Ectodermal cell (in vitro differentiated cells): ENCODE data around the gene KCND2.

Experiments
- H3K27ac ChIP-seq: 2 replicates; pipeline ENCODE4 v1.7.0; 2013; ENCODE audit warnings: mild to moderate bottlenecking, low read depth, low read length; ENCODE audit not compliant: insufficient read depth, poor library complexity, severe bottlenecking
- H3K27me3 ChIP-seq: 2 replicates; pipeline ENCODE4 v1.7.0; 2013; ENCODE audit warnings: mild to moderate bottlenecking, low read length; ENCODE audit not compliant: insufficient read depth, control insufficient read depth, poor library complexity, severe bottlenecking
- H3K36me3 ChIP-seq: one replicate; pipeline ENCODE4 v1.7.0; 2013; ENCODE audit warnings: low read length; ENCODE audit not compliant: control insufficient read depth, insufficient read depth
- H3K4me1 ChIP-seq: one replicate; pipeline ENCODE4 v1.7.0; 2013; ENCODE audit warnings: low read length; ENCODE audit not compliant: control insufficient read depth, insufficient read depth
- H3K4me3 ChIP-seq: 2 replicates; pipeline ENCODE4 v1.7.0; 2013; ENCODE audit warnings: low read depth, low read length, control low read depth; ENCODE audit not compliant: insufficient read depth
- H3K9me3 ChIP-seq: 2 replicates; pipeline ENCODE4 v1.7.0; 2013; ENCODE audit warnings: mild to moderate bottlenecking, low read length, moderate library complexity; ENCODE audit not compliant: control insufficient read depth
- WGBS, 2 experiments: methylation state at CpG; one replicate each; pipeline ENCODE4 v1.1.7; 2013; ENCODE audit warnings: missing lambda C conversion rate in 2 of 2; 5-methylcytosine and 5-hydroxymethylcytosine counted together

KCND2 gene

GRCh38 chr7:120360918-120361317 lies 87.9 kb downstream of the KCND2 start:
- no peak overlapping the region for H3K27ac ChIP-seq
- H3K9me3 ChIP-seq: no peaks in the 10 kb centered on the region
- no peaks in the 10 kb centered on the region for H3K4me1 ChIP-seq
- no peak overlapping the region for H3K4me3 ChIP-seq
- no peaks in the 10 kb centered on the region for H3K36me3 ChIP-seq
- H3K27me3 ChIP-seq: no peaks in the 10 kb centered on the region

GRCh38 chr7:120363414-120363813 lies 90.4 kb downstream of the KCND2 start:
- Histone ChIP-seq H3K36me3 (no peaks in the 10 kb centered on the region), H3K27me3 (no peaks in the 10 kb centered on the region), H3K4me3 (no peak overlapping the region)

GRCh38 chr7:120370954-120371353 lies 98.0 kb downstream of the KCND2 start:
- Histone ChIP-seq H3K4me3 (no peak overlapping the region), H3K36me3 (no peaks in the 10 kb centered on the region), H3K27me3 (no peaks in the 10 kb centered on the region), H3K9me3 (no peaks in the 10 kb centered on the region), H3K27ac (no peak overlapping the region), H3K4me1 (no peaks in the 10 kb centered on the region)
- WGBS, 2 experiments: 88 to 94% methylated on average over 2 of the region's 2 CpGs

More at GRCh38 chr7:120363414-120363813, 90.4 kb downstream of the KCND2 start:
- Histone ChIP-seq H3K27ac (no peak overlapping the region), H3K9me3 (no peaks in the 10 kb centered on the region), H3K4me1 (no peaks in the 10 kb centered on the region)

- Histone ChIP-seq H3K27me3 (no peaks in the 10 kb centered on the region), H3K9me3 (no peaks in the 10 kb centered on the region), H3K4me3 (no peak overlapping the region), H3K4me1 (no peaks in the 10 kb centered on the region), H3K36me3 (no peaks in the 10 kb centered on the region), H3K27ac (no peak overlapping the region)
Observed at GRCh38 chr7:120373174-120373573, 100.2 kb downstream of the KCND2 start.

- Histone ChIP-seq H3K27me3 (no peaks in the 10 kb centered on the region), H3K4me1 (no peaks in the 10 kb centered on the region), H3K9me3 (no peaks in the 10 kb centered on the region), H3K4me3 (no peak overlapping the region), H3K36me3 (no peaks in the 10 kb centered on the region), H3K27ac (no peak overlapping the region)
Observed at GRCh38 chr7:120394595-120394994, 121.6 kb downstream of the KCND2 start.

GRCh38 chr7:120395526-120396019 lies 122.6 kb downstream of the KCND2 start:
- Histone ChIP-seq H3K36me3 (no peaks in the 10 kb centered on the region), H3K9me3 (no peaks in the 10 kb centered on the region), H3K27ac (no peak overlapping the region), H3K4me1 (no peaks in the 10 kb centered on the region), H3K4me3 (no peak overlapping the region), H3K27me3 (no peaks in the 10 kb centered on the region)
- 93 to 96% methylated on average over 2 to 3 of the region's 3 CpGs for WGBS, 2 experiments

GRCh38 chr7:120398284-120399000 lies 125.5 kb downstream of the KCND2 start:
- Histone ChIP-seq H3K27me3 (no peaks in the 10 kb centered on the region), H3K36me3 (no peaks in the 10 kb centered on the region), H3K4me1 (peaks cover 5% of the 10 kb centered on the region), H3K4me3 (no peak overlapping the region), H3K27ac (no peak overlapping the region), H3K9me3 (no peaks in the 10 kb centered on the region)
- 92 to 94% methylated on average over 3 of the region's 3 CpGs for WGBS, 2 experiments

- H3K27me3 ChIP-seq: no peaks in the 10 kb centered on the region
- H3K9me3 ChIP-seq: no peaks in the 10 kb centered on the region
- peaks cover 5% of the 10 kb centered on the region for H3K4me1 ChIP-seq
- no peak overlapping the region for H3K27ac ChIP-seq
- no peaks in the 10 kb centered on the region for H3K36me3 ChIP-seq
- 88 to 93% methylated on average over 2 of the region's 2 CpGs for WGBS, 2 experiments
- no peak overlapping the region for H3K4me3 ChIP-seq
Observed at GRCh38 chr7:120400806-120401455, 128.0 kb downstream of the KCND2 start.

GRCh38 chr7:120402079-120402767 lies 129.2 kb downstream of the KCND2 start:
- Histone ChIP-seq H3K4me1 (peaks cover 5% of the 10 kb centered on the region), H3K36me3 (no peaks in the 10 kb centered on the region), H3K9me3 (no peaks in the 10 kb centered on the region), H3K27me3 (no peaks in the 10 kb centered on the region), H3K27ac (no peak overlapping the region), H3K4me3 (no peak overlapping the region)
- 63 to 68% methylated on average over 4 of the region's 4 CpGs for WGBS, 2 experiments

- Histone ChIP-seq H3K36me3 (no peaks in the 10 kb centered on the region), H3K4me3 (no peak overlapping the region), H3K4me1 (peaks cover 5% of the 10 kb centered on the region), H3K27ac (no peak overlapping the region), H3K27me3 (no peaks in the 10 kb centered on the region), H3K9me3 (no peaks in the 10 kb centered on the region)
- WGBS, 2 experiments: 35 to 45% methylated on average over 1 of the region's 1 CpG
Observed at GRCh38 chr7:120402801-120403200, 129.8 kb downstream of the KCND2 start.
